GM12874 (cell line): ENCODE measurements around the gene CPLANE1.

Experiments
- CTCF ChIP-seq: IDR thresholded peaks from 2 replicates; pipeline ENCODE4 v1.5.1; 2011; ENCODE audit warnings: low read depth, mild to moderate bottlenecking, control low read depth, low read length, moderate library complexity; ENCODE audit not compliant: insufficient read depth

CPLANE1 gene

GRCh38 chr5:37136694-37137093, 112.5 kb downstream of the CPLANE1 start:
- no peak for TF ChIP-seq CTCF

- no peak for TF ChIP-seq CTCF
Measured at GRCh38 chr5:37133939-37134338, 115.2 kb downstream of the CPLANE1 start.

- no peak for TF ChIP-seq CTCF
Measured at GRCh38 chr5:37132646-37133045, 116.5 kb downstream of the CPLANE1 start.

GRCh38 chr5:37121465-37121864, 127.7 kb downstream of the CPLANE1 start:
- no peak for TF ChIP-seq CTCF

GRCh38 chr5:37121027-37121426, 128.1 kb downstream of the CPLANE1 start:
- no peak for TF ChIP-seq CTCF

GRCh38 chr5:37120270-37120669, 128.9 kb downstream of the CPLANE1 start:
- TF ChIP-seq CTCF: no peak

- TF ChIP-seq CTCF: no peak
Measured at GRCh38 chr5:37116359-37116758, 132.8 kb downstream of the CPLANE1 start.

GRCh38 chr5:37112383-37112991, 136.7 kb downstream of the CPLANE1 start:
- TF ChIP-seq CTCF: no peak
